ENCODE results near the gene ARFRP1.

- TF ChIP-seq, protein P1, sequence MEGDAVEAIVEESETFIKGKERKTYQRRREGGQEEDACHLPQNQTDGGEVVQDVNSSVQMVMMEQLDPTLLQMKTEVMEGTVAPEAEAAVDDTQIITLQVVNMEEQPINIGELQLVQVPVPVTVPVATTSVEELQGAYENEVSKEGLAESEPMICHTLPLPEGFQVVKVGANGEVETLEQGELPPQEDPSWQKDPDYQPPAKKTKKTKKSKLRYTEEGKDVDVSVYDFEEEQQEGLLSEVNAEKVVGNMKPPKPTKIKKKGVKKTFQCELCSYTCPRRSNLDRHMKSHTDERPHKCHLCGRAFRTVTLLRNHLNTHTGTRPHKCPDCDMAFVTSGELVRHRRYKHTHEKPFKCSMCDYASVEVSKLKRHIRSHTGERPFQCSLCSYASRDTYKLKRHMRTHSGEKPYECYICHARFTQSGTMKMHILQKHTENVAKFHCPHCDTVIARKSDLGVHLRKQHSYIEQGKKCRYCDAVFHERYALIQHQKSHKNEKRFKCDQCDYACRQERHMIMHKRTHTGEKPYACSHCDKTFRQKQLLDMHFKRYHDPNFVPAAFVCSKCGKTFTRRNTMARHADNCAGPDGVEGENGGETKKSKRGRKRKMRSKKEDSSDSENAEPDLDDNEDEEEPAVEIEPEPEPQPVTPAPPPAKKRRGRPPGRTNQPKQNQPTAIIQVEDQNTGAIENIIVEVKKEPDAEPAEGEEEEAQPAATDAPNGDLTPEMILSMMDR (IDR thresholded peaks at IDR 0.05; ENCODE audit: low read length) = no peak
- no peak for TF ChIP-seq EZH2 (IDR thresholded peaks at IDR 0.05; ENCODE audit: borderline replicate concordance, low read length)
Measured at GRCh38 chr20:63704749-63705117, 3.0 kb downstream of the ARFRP1 start.
